Adrenal gland (tissue), 5 donors: Measurements from ENCODE around the gene GRK1.

Source experiments
- CTCF ChIP-seq, 6 experiments: fragments of 450-650 bp in 4 of 6; fragments of 200-600 bp in 2 of 6; sonication (generic) in 1 of 6; IDR thresholded peaks; 1 replicate in 5 of 6; 2 replicates in 1 of 6; pipeline versions ENCODE4 v1.5.1 to v1.8.0; 2016 to 2021; ENCODE audit warnings: antibody characterized with exemption in 6 of 6, mild to moderate bottlenecking in 2 of 6, moderate library complexity in 1 of 6
- POLR2A ChIP-seq, 2 donors: fragments of 450-650 bp; IDR thresholded peaks; one replicate each; pipeline ENCODE4 v1.6.1; 2017; ENCODE audit warnings: antibody characterized with exemption in 2 of 2, mild to moderate bottlenecking in 2 of 2, moderate library complexity in 1 of 2
- donor health status: DM: no; HTN: no; CAD: no.

- no peak for TF ChIP-seq POLR2A (IDR thresholded peaks at IDR 0.05)
- no peak for TF ChIP-seq CTCF (IDR thresholded peaks at IDR 0.05)
These were observed 28.2 kb upstream of the GRK1 start for GRCh38 chr13:113638806-113639205.
